Endodermal cell (in vitro differentiated cells): ENCODE results near the gene SLC35F1. TPM values are rescaled to one million over a fixed set of nuclear protein-coding genes. Genes with fewer than 3 reads are reported as not detected.

Experiments
- DNase-seq: peaks from one replicate; pipeline ENCODE4 v3.0.0-alpha.2; 2017
- H3K27ac ChIP-seq: 2 replicates; pipeline ENCODE4 v1.5.1; 2013; ENCODE audit warnings: mild to moderate bottlenecking, low read depth, low read length, moderate library complexity
- H3K27me3 ChIP-seq: 2 replicates; pipeline ENCODE4 v1.6.1; 2013; ENCODE audit warnings: mild to moderate bottlenecking, low read length, moderate library complexity; ENCODE audit not compliant: insufficient read depth, control insufficient read depth, poor library complexity, severe bottlenecking
- H3K36me3 ChIP-seq: 2 replicates; pipeline ENCODE4 v1.7.0; 2013; ENCODE audit warnings: mild to moderate bottlenecking, low read length, moderate library complexity; ENCODE audit not compliant: control insufficient read depth, insufficient read depth
- H3K4me1 ChIP-seq: one replicate; pipeline ENCODE4 v1.7.0; 2013; ENCODE audit warnings: low read length; ENCODE audit not compliant: control insufficient read depth, insufficient read depth
- H3K4me3 ChIP-seq: 2 replicates; pipeline ENCODE4 v1.5.1; 2013; ENCODE audit warnings: mild to moderate bottlenecking, low read length, moderate library complexity
- H3K9ac ChIP-seq: 2 replicates; pipeline ENCODE4 v1.6.1; 2013; ENCODE audit warnings: mild to moderate bottlenecking, low read length, moderate library complexity; ENCODE audit not compliant: poor library complexity, severe bottlenecking; ENCODE audit errors: extremely low read depth
- H3K9me3 ChIP-seq: 2 replicates; pipeline ENCODE4 v1.6.1; 2013; ENCODE audit warnings: mild to moderate bottlenecking, low read length, moderate library complexity; ENCODE audit not compliant: control insufficient read depth
- H3K27ac Mint-ChIP-seq: 2 replicates; pipeline ENCODE4 v1.8.0; 2020; ENCODE audit warnings: mixed read lengths
- H3K27me3 Mint-ChIP-seq: 2 replicates; pipeline ENCODE4 v1.8.0; 2021; ENCODE audit warnings: mild to moderate bottlenecking, mixed read lengths; ENCODE audit not compliant: insufficient read depth
- H3K36me3 Mint-ChIP-seq: 2 replicates; pipeline ENCODE4 v1.8.0; 2020; ENCODE audit warnings: low read depth, mixed read lengths
- H3K4me1 Mint-ChIP-seq: 2 replicates; pipeline ENCODE4 v1.8.0; 2020; ENCODE audit warnings: mixed read lengths
- H3K4me3 Mint-ChIP-seq: 2 replicates; pipeline ENCODE4 v1.8.0; 2020; ENCODE audit warnings: mild to moderate bottlenecking, moderate library complexity, mixed read lengths
- H3K9me3 Mint-ChIP-seq: 2 replicates; pipeline ENCODE4 v1.8.0; 2020; ENCODE audit warnings: mild to moderate bottlenecking, mixed read lengths
- CTCF ChIP-seq: fragments of 200-600 bp; sonication (generic); conservative IDR thresholded peaks from 2 replicates; pipeline ENCODE4 v1.5.0; 2021; ENCODE audit warnings: antibody characterized with exemption, mild to moderate bottlenecking
- WGBS, 2 experiments: methylation state at CpG; one replicate each; pipeline versions ENCODE4 v1.1.5 to v1.1.7; 2013; ENCODE audit warnings: missing lambda C conversion rate in 2 of 2, mixed read lengths in 1 of 2; ENCODE audit not compliant: insufficient coverage in 1 of 2, insufficient read length in 1 of 2; 5-methylcytosine and 5-hydroxymethylcytosine counted together
- total RNA-seq, 2 donors: library from RNA; stranded (reverse); fragmentation: NEBNext Ultra II Directional in 1 of 2; extraction: Animal tissue kit (Norgen Biotek cat#: 25700) in 1 of 2; gene quantifications; 2 replicates in 1 of 2; 3 replicates in 1 of 2; pipeline ENCODE4 v1.2.1, GENCODE V29; 2021

The SLC35F1 gene
- total RNA-seq, 2 donors from 2014 or later = 6.7 to 12.8 TPM

- 80 to 90% methylated on average over 2 of the region's 2 CpGs for WGBS, 2 experiments
- no peak overlapping the region for H3K4me3 Mint-ChIP-seq
- Histone ChIP-seq H3K27me3 (no peaks in the 10 kb centered on the region), H3K4me3 (no peak overlapping the region), H3K36me3 (no peaks in the 10 kb centered on the region), H3K9ac (no peak overlapping the region), H3K27ac (no peak overlapping the region), H3K4me1 (no peaks in the 10 kb centered on the region), H3K9me3 (peaks cover 20% of the 10 kb centered on the region)
- TF ChIP-seq CTCF = no peak
- no peak for DNase-seq
- no peaks in the 10 kb centered on the region for H3K27me3 Mint-ChIP-seq
- H3K4me1 Mint-ChIP-seq = no peaks in the 10 kb centered on the region
- peaks cover 4% of the 10 kb centered on the region for H3K36me3 Mint-ChIP-seq
- H3K27ac Mint-ChIP-seq = no peak overlapping the region
- peaks cover 11% of the 10 kb centered on the region for H3K9me3 Mint-ChIP-seq
Observed at GRCh38 chr6:118171852-118172251, 264.8 kb downstream of the SLC35F1 start.

GRCh38 chr6:118174071-118174470 is 267.0 kb downstream of the SLC35F1 start:
- Mint-ChIP-seq H3K4me3 (no peak overlapping the region), H3K9me3 (peaks cover 11% of the 10 kb centered on the region), H3K27ac (no peak overlapping the region), H3K36me3 (peaks cover 4% of the 10 kb centered on the region), H3K27me3 (no peaks in the 10 kb centered on the region), H3K4me1 (no peaks in the 10 kb centered on the region)
- DNase-seq = no peak
- no peaks in the 10 kb centered on the region for H3K27me3 ChIP-seq
- H3K9me3 ChIP-seq = peaks cover 20% of the 10 kb centered on the region
- no peak overlapping the region for H3K4me3 ChIP-seq
- no peak for TF ChIP-seq CTCF
- H3K4me1 ChIP-seq = no peaks in the 10 kb centered on the region
- WGBS, 2 experiments = 95 to 100% methylated on average over 1 of the region's 1 CpG
- no peak overlapping the region for H3K27ac ChIP-seq
- no peak overlapping the region for H3K9ac ChIP-seq
- H3K36me3 ChIP-seq = no peaks in the 10 kb centered on the region

- H3K36me3 Mint-ChIP-seq = peaks cover 4% of the 10 kb centered on the region
- 86 to 96% methylated on average over 1 to 3 of the region's 3 CpGs for WGBS, 2 experiments
- DNase-seq = no peak
- no peak for TF ChIP-seq CTCF
- no peak overlapping the region for H3K4me3 Mint-ChIP-seq
- H3K4me3 ChIP-seq = no peak overlapping the region
- H3K9me3 Mint-ChIP-seq = peaks cover 11% of the 10 kb centered on the region
- no peaks in the 10 kb centered on the region for H3K4me1 Mint-ChIP-seq
- no peak overlapping the region for H3K27ac ChIP-seq
- H3K27me3 ChIP-seq = no peaks in the 10 kb centered on the region
- no peak overlapping the region for H3K9ac ChIP-seq
- H3K27me3 Mint-ChIP-seq = no peaks in the 10 kb centered on the region
- peaks cover 20% of the 10 kb centered on the region for H3K9me3 ChIP-seq
- no peaks in the 10 kb centered on the region for H3K4me1 ChIP-seq
- no peaks in the 10 kb centered on the region for H3K36me3 ChIP-seq
- H3K27ac Mint-ChIP-seq = no peak overlapping the region
Observed at GRCh38 chr6:118177720-118178119, 270.7 kb downstream of the SLC35F1 start.
